Measurements from ENCODE around the gene IGDCC3. TPM values are rescaled to one million over a fixed set of nuclear protein-coding genes. Genes with fewer than 3 reads are reported as not detected.

Gene IGDCC3
- total RNA-seq, 1 donor from 2014 or later: 0.13 TPM

GRCh38 chr15:65413760-65414144, 36.0 kb upstream of the IGDCC3 start:
- Histone ChIP-seq H3K36me3 (ENCODE audit: control insufficient read depth, insufficient read depth, low read length) (no peaks in the 10 kb centered on the region), H3K4me3 (ENCODE audit: low read depth, low read length) (no peak overlapping the region), H3K27me3 (ENCODE audit: control insufficient read depth, insufficient read depth, low read length) (no peaks in the 10 kb centered on the region)
- no peak for DNase-seq (ENCODE audit: low read depth)
- TF ChIP-seq CTCF (IDR thresholded peaks at IDR 0.05; ENCODE audit: insufficient read depth, low read length, poor library complexity, severe bottlenecking): no peak

GRCh38 chr15:65413051-65413759, 35.4 kb upstream of the IGDCC3 start:
- DNase-seq (ENCODE audit: low read depth): no peak
- H3K4me3 ChIP-seq (ENCODE audit: low read depth, low read length): no peak overlapping the region
- TF ChIP-seq CTCF (IDR thresholded peaks at IDR 0.05; ENCODE audit: insufficient read depth, low read length, poor library complexity, severe bottlenecking): no peak
- H3K36me3 ChIP-seq (ENCODE audit: control insufficient read depth, insufficient read depth, low read length): no peaks in the 10 kb centered on the region
- no peaks in the 10 kb centered on the region for H3K27me3 ChIP-seq (ENCODE audit: control insufficient read depth, insufficient read depth, low read length)

- TF ChIP-seq CTCF (IDR thresholded peaks at IDR 0.05; ENCODE audit: insufficient read depth, low read length, poor library complexity, severe bottlenecking): no peak
- no peak for DNase-seq (ENCODE audit: low read depth)
- H3K27me3 ChIP-seq (ENCODE audit: control insufficient read depth, insufficient read depth, low read length): no peaks in the 10 kb centered on the region
- H3K4me3 ChIP-seq (ENCODE audit: low read depth, low read length): no peak overlapping the region
- H3K36me3 ChIP-seq (ENCODE audit: control insufficient read depth, insufficient read depth, low read length): no peaks in the 10 kb centered on the region
These were observed 34.8 kb upstream of the IGDCC3 start for GRCh38 chr15:65412556-65412955.

GRCh38 chr15:65411465-65412071, 33.8 kb upstream of the IGDCC3 start:
- Histone ChIP-seq H3K36me3 (ENCODE audit: control insufficient read depth, insufficient read depth, low read length) (no peaks in the 10 kb centered on the region), H3K4me3 (ENCODE audit: low read depth, low read length) (no peak overlapping the region), H3K27me3 (ENCODE audit: control insufficient read depth, insufficient read depth, low read length) (no peaks in the 10 kb centered on the region)
- DNase-seq (ENCODE audit: low read depth): peak; percentile 87
- TF ChIP-seq CTCF (IDR thresholded peaks at IDR 0.05; ENCODE audit: insufficient read depth, low read length, poor library complexity, severe bottlenecking): no peak

GRCh38 chr15:65410972-65411371, 33.2 kb upstream of the IGDCC3 start:
- TF ChIP-seq CTCF (IDR thresholded peaks at IDR 0.05; ENCODE audit: insufficient read depth, low read length, poor library complexity, severe bottlenecking): no peak
- H3K27me3 ChIP-seq (ENCODE audit: control insufficient read depth, insufficient read depth, low read length): no peaks in the 10 kb centered on the region
- H3K36me3 ChIP-seq (ENCODE audit: control insufficient read depth, insufficient read depth, low read length): no peaks in the 10 kb centered on the region
- no peak for DNase-seq (ENCODE audit: low read depth)
- no peak overlapping the region for H3K4me3 ChIP-seq (ENCODE audit: low read depth, low read length)

GRCh38 chr15:65410036-65410435, 32.2 kb upstream of the IGDCC3 start:
- no peak for DNase-seq (ENCODE audit: low read depth)
- TF ChIP-seq CTCF (IDR thresholded peaks at IDR 0.05; ENCODE audit: insufficient read depth, low read length, poor library complexity, severe bottlenecking): no peak
- no peak overlapping the region for H3K4me3 ChIP-seq (ENCODE audit: low read depth, low read length)
- H3K36me3 ChIP-seq (ENCODE audit: control insufficient read depth, insufficient read depth, low read length): no peaks in the 10 kb centered on the region
- H3K27me3 ChIP-seq (ENCODE audit: control insufficient read depth, insufficient read depth, low read length): no peaks in the 10 kb centered on the region
